Kidney (tissue), 14 donors: ENCODE measurements around the gene RAET1L. TPM values are rescaled to one million over a fixed set of nuclear protein-coding genes. Genes with fewer than 3 reads are reported as not detected.

Experiments
- DNase-seq, 5 donors: peaks; one replicate each; pipeline ENCODE4 v3.0.0-alpha.2; 2013 to 2020
- FAIRE-seq: peaks from 2 replicates; lab custom pipeline; 2012; peaks lifted over from hg19 to GRCh38; lab: Jason Lieb, UNC
- H3K27ac ChIP-seq, 2 donors: one replicate each; pipeline ENCODE4 v1.7.0; 2013; ENCODE audit warnings: low read depth in 2 of 2, low read length in 2 of 2, inconsistent platforms in 1 of 2
- H3K27me3 ChIP-seq: one replicate; pipeline ENCODE4 v1.7.1; 2013; ENCODE audit warnings: low read length, inconsistent platforms; ENCODE audit not compliant: control insufficient read depth, insufficient read depth
- H3K36me3 ChIP-seq, 3 donors: one replicate each; pipeline versions ENCODE4 v1.7.0 to v1.7.1; 2013; ENCODE audit warnings: low read length in 3 of 3, control low read depth in 1 of 3, inconsistent platforms in 1 of 3; ENCODE audit not compliant: insufficient read depth in 3 of 3, control insufficient read depth in 2 of 3
- H3K4me1 ChIP-seq, 3 donors: one replicate each; pipeline versions ENCODE4 v1.7.0 to v1.7.1; 2013; ENCODE audit warnings: low read length in 3 of 3, inconsistent platforms in 1 of 3, low read depth in 1 of 3; ENCODE audit not compliant: control insufficient read depth in 2 of 3, insufficient read depth in 2 of 3
- H3K4me3 ChIP-seq, 3 donors: one replicate each; pipeline versions ENCODE4 v1.7.0 to v1.8.1; 2013; ENCODE audit warnings: low read length in 3 of 3, control low read depth in 1 of 3, inconsistent platforms in 1 of 3
- H3K9ac ChIP-seq, 3 donors: one replicate each; pipeline versions ENCODE4 v1.7.0 to v1.7.1; 2013; ENCODE audit warnings: low read length in 3 of 3, control low read depth in 1 of 3, inconsistent platforms in 1 of 3
- H3K9me3 ChIP-seq, 3 donors: one replicate each; pipeline versions ENCODE4 v1.7.0 to v1.7.1; 2013; ENCODE audit warnings: low read length in 3 of 3, control low read depth in 1 of 3, inconsistent platforms in 1 of 3; ENCODE audit not compliant: control insufficient read depth in 2 of 3, insufficient read depth in 1 of 3
- intact Hi-C: fragments of 100-400 bp; cut with DNase I; formaldehyde crosslinking; loops from one replicate; pipeline ENCODE4 v1.11.1; 2022
- polyA plus RNA-seq: library from polyadenylated mRNA; stranded (reverse); fragments of 350-450 nt; fragmentation: Illumina TruSeq; extraction: RNeasy Lipid Tissue Mini Kit (QIAGEN cat#74804); gene quantifications from one replicate; pipeline ENCODE4 v1.2.3, GENCODE V29; 2014; ENCODE audit warnings: low read depth, low replicate concordance; ENCODE audit not compliant: insufficient read depth
- total RNA-seq: library from RNA; stranded (reverse); fragmentation: NEBNext Ultra II Directional; extraction: Animal tissue kit (Norgen Biotek cat#: 25700); gene quantifications from one replicate; pipeline ENCODE4 v1.2.1, GENCODE V29; 2021
- TF ChIP-seq, protein P1 (sequence below): IDR thresholded peaks from 3 replicates; pipeline ENCODE4 v1.5.1; 2012; ENCODE audit warnings: mild to moderate bottlenecking, moderate library complexity, borderline replicate concordance; ENCODE audit not compliant: insufficient read depth; ENCODE audit errors: extremely low read depth
- donor health status: control.
- donor health status: control.
- donor health status: control.
- donor health status: control.
- donor health status: control.
- donor health status: DM: yes; HTN: yes; CAD: no.
- donor health status: Normal renal cell carcinoma (clear cell type).

The RAET1L gene
- total and polyA plus RNA-seq, 2 donors from 2014 or later: 3.3 TPM; not detected in 1

- TF ChIP-seq, protein P1, sequence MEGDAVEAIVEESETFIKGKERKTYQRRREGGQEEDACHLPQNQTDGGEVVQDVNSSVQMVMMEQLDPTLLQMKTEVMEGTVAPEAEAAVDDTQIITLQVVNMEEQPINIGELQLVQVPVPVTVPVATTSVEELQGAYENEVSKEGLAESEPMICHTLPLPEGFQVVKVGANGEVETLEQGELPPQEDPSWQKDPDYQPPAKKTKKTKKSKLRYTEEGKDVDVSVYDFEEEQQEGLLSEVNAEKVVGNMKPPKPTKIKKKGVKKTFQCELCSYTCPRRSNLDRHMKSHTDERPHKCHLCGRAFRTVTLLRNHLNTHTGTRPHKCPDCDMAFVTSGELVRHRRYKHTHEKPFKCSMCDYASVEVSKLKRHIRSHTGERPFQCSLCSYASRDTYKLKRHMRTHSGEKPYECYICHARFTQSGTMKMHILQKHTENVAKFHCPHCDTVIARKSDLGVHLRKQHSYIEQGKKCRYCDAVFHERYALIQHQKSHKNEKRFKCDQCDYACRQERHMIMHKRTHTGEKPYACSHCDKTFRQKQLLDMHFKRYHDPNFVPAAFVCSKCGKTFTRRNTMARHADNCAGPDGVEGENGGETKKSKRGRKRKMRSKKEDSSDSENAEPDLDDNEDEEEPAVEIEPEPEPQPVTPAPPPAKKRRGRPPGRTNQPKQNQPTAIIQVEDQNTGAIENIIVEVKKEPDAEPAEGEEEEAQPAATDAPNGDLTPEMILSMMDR: no peak
- Histone ChIP-seq H3K4me1 (peaks cover 0 to 6% (median 0%) of the 10 kb centered on the region in 3 donors), H3K9ac (no peak overlapping the region), H3K4me3 (no peak overlapping the region), H3K27ac (no peak overlapping the region), H3K36me3 (no peaks in the 10 kb centered on the region), H3K27me3 (peaks cover 32% of the 10 kb centered on the region), H3K9me3 (no peaks in the 10 kb centered on the region)
- no peak for DNase-seq
- FAIRE-seq: no peak
- intact Hi-C loops: loop anchor here (5.0 kb wide), 1 partner anchor 71 kb away; no protein-coding TSS in a partner anchor
Observed at GRCh38 chr6:150008588-150008987, 16.7 kb downstream of the RAET1L start.

- Histone ChIP-seq H3K9ac (no peak overlapping the region), H3K4me3 (no peak overlapping the region), H3K27ac (no peak overlapping the region), H3K36me3 (no peaks in the 10 kb centered on the region), H3K9me3 (no peaks in the 10 kb centered on the region), H3K27me3 (peaks cover 23% of the 10 kb centered on the region), H3K4me1 (peaks cover 0 to 6% (median 0%) of the 10 kb centered on the region in 3 donors)
- DNase-seq (peak in 1 of 5 donors; percentile 23), FAIRE-seq (no peak)
- intact Hi-C loops: loop anchor here (5.0 kb wide), 1 partner anchor 70 kb away; no protein-coding TSS in a partner anchor
- TF ChIP-seq, protein P1: peak; percentile 30
Observed at GRCh38 chr6:150006961-150007464, 18.3 kb downstream of the RAET1L start.

- no peaks in the 10 kb centered on the region for H3K9me3 ChIP-seq
- no peaks in the 10 kb centered on the region for H3K36me3 ChIP-seq
- intact Hi-C loops: loop anchor here (5.0 kb wide), 1 partner anchor 69 kb away; no protein-coding TSS in a partner anchor
- H3K27me3 ChIP-seq: peaks cover 16% of the 10 kb centered on the region
- peak overlapping the region in 1 of 3 donors; percentile 74 for H3K9ac ChIP-seq
- DNase-seq (no peak), FAIRE-seq (no peak)
- TF ChIP-seq, protein P1: no peak
- H3K27ac ChIP-seq: no peak overlapping the region
- H3K4me3 ChIP-seq: peak overlapping the region in 2 of 3 donors; percentile 62 to 71
- peaks cover 0 to 6% (median 0%) of the 10 kb centered on the region in 3 donors for H3K4me1 ChIP-seq
Observed at GRCh38 chr6:150005761-150006651, 19.3 kb downstream of the RAET1L start.
